Measurements from ENCODE around the gene LRMDA.

DNA sequence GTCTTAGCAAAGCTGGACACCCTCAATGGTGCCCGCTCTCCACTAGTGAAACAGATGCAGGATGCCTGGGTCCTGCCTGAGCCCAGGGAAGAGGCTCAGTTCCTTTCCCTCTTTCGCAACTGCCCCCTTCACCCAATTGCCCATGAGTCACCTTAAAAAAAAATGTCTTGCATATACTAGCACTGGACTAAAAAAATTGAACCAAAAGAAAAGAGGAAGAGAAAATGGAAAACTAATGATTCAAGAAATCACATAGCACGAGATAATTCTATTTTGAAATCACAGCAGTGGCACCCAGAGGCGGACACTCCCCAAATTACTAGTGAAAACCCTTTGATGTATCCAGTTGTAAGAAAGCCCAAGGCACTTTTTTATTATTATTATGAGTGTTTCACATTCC, 972.5 kb downstream of the LRMDA start:
- TF ChIP-seq, protein P1, sequence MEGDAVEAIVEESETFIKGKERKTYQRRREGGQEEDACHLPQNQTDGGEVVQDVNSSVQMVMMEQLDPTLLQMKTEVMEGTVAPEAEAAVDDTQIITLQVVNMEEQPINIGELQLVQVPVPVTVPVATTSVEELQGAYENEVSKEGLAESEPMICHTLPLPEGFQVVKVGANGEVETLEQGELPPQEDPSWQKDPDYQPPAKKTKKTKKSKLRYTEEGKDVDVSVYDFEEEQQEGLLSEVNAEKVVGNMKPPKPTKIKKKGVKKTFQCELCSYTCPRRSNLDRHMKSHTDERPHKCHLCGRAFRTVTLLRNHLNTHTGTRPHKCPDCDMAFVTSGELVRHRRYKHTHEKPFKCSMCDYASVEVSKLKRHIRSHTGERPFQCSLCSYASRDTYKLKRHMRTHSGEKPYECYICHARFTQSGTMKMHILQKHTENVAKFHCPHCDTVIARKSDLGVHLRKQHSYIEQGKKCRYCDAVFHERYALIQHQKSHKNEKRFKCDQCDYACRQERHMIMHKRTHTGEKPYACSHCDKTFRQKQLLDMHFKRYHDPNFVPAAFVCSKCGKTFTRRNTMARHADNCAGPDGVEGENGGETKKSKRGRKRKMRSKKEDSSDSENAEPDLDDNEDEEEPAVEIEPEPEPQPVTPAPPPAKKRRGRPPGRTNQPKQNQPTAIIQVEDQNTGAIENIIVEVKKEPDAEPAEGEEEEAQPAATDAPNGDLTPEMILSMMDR (IDR thresholded peaks at IDR 0.05): no peak
- no peak for TF ChIP-seq POLR2A (IDR thresholded peaks at IDR 0.05)

All from body of pancreas (tissue), 4 donors.